NCI-H1092 (cell line): ENCODE data around the gene NDUFB10.
"Not testable (repeated sequence)": the region's sequence is repeated elsewhere in the genome, so short reads cannot be mapped to it uniquely, and the experiment has no call there.

ENCODE experiments used
- DNase-seq: peaks from one replicate; lab custom pipeline; 2025; lab: John Stamatoyannopoulos, UW

The NDUFB10 gene

GRCh38 chr16:1946495-1947368, 12.6 kb upstream of the NDUFB10 start:
- DNase-seq, result no peak

DNA sequence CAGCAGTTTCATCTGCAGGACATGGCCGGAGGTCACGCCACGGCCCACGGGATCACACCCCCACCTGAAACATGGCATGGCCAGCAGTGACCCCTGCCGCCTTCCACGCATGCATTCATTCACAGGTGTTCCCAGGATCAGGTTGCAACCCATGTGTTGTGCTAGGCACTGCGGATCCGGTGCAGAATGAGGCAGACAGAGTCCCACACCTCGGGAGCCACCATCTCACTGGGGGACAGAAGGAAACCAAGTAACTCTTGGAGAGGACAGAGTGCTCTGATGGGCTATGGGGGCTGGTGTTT, 12.0 kb upstream of the NDUFB10 start:
- DNase-seq, result no peak

- no peak for DNase-seq
Observed at GRCh38 chr16:1949507-1949906, 9.8 kb upstream of the NDUFB10 start.

GRCh38 chr16:1950047-1950446, 9.3 kb upstream of the NDUFB10 start:
- no peak for DNase-seq

- no peak for DNase-seq
Observed at GRCh38 chr16:1950559-1950958, 8.8 kb upstream of the NDUFB10 start.

- no peak for DNase-seq
Observed at GRCh38 chr16:1953734-1954133, 5.6 kb upstream of the NDUFB10 start.

- not testable (repeated sequence) for DNase-seq
Observed at GRCh38 chr16:1957434-1958142, 1.8 kb upstream of the NDUFB10 start.

GRCh38 chr16:1958143-1958491, 1.2 kb upstream of the NDUFB10 start:
- not testable (repeated sequence) for DNase-seq

DNA sequence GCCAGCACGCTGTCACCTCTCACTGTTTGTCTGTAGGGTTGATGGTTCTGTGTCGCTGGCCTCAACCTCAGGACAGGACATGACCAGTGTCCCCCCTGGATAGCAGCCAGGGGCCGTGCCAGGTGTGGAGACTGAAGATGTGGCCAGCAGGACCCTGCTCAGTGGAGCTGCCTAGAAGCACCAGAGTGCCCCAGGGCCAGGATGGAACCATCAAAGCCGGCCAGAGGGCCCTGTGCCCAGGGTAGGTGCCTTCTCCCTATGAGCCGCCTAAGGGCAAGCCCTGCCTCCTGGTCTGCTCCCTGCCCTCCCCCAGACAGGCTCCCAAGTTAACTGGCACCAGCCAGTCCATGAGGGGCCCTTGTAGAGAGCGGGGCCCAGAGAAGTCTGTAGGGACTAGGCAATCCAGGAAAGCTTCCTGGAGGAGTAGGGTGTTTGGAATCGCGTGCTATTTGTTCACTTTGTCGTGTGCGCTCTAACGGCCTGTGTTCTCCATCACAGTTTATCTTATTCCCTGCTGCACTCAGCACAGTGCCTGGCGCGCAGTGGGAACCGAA, 546 bp upstream of the NDUFB10 start:
- no peak for DNase-seq

DNA sequence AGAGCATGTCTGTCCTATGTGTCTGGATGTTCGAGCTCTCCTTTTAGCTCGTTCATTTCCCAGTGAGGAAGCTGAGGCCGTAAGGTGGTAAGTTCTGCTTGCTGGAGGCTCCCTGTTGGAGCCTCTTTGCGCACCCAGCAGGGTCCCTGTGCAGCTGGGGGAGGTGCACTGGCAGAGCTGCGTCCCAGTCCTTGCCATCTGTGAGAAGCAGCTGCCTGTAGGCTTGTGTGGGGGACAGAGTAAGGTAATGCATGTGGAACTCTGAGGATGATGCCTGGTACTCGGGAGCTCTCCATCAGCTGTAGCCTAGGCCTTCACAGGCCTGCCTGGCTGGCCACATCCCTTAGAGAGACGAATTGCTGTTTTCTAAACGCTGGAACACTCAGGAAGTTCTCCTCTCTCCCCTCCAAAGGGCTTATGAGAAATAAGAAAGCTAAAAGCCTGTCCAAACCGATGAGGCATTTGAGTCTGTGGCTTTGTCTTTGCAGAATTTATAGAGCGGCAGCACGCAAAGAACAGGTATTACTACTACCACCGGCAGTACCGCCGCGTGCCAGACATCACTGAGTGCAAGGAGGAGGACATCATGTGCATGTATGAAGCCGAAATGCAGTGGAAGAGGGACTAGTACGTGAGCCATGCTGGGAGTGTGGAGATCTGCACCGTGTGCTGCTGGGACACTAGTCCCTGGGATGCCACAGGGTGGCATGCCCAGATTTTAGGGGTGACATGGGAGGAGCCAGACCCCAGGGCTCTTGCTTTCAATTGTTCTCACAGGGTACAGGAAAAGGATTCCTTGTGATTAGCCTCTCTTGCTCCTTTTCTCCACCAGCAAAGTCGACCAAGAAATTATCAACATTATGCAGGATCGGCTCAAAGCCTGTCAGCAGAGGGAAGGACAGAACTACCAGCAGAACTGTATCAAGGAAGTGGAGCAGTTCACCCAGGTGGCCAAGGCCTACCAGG, 1.6 kb downstream of the NDUFB10 start:
- DNase-seq, result no peak

DNA sequence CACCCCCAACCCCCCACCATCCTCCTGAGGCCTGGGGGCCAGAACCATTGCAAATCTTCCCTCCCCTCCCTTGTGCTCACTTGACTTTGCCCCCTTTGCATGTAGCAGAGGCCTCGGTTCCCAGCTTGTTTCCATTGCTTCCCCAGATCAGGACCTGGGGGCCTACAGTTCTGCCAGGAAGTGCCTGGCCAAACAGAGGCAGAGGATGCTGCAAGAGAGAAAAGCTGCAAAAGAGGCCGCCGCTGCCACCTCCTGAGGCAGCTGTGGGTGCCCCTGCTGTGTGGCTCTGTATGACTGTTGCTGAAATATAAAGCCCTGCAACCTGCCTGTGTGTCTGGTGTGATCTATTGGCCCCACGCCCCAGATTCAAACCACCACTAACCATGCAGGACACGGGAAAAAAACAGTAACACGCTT, 2.3 kb downstream of the NDUFB10 start:
- DNase-seq, result no peak

DNA sequence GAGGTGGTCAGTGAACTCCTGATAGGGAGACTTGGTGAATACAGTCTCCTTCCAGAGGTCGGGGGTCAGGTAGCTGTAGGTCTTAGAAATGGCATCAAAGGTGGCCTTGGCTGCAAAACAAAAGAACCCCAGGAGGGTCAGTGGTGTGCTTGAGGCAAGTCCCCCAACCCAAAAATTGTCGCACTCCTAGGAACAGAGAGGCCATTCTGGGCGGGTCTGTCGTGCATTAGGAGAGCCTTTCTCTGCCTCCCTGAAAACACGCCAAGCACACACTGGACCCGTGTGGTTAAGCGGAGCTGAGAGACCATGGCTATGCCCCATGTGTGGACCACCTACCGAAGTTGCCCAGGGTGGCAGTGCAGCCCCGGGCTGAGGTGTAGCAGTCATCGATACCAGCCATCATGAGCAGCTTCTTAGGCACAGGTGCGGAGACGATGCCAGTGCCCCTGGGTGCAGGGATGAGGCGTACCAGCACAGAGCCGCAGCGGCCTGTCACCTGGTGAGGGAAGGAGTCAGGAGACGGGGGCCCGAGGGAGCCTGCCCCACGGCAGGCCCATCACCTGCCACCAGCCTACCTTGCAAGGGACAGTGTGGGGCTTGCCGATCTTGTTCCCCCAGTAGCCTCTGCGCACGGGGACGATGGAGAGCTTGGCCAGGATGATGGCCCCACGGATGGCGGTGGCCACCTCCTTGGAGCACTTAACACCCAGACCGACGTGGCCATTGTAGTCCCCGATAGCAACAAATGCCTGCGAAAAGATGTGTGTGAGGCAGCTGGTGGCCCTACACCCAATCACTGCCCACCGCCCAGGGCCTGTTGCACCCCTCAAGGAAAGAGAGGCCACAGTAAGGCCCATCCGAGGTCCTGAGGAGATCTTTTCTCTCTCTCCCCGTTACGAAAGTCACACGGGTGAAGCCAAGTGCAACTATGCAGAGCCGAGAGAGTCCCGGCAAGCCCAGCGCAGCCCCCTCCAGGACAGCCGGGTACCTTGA, 3.1 kb downstream of the NDUFB10 start:
- DNase-seq, result not testable (repeated sequence)

GRCh38 chr16:1963806-1964505, 4.6 kb downstream of the NDUFB10 start:
- DNase-seq, result no peak

- DNase-seq, result peak; percentile 99
Observed at GRCh38 chr16:1964506-1965395, 5.4 kb downstream of the NDUFB10 start, which contains the start of gene RPS2. Gene RPS2, minus strand, starts transcription at chr16:1964826. Its CDS starts 201 bp downstream, at chr16:1964625.

- no peak for DNase-seq
Observed at GRCh38 chr16:1965396-1966001, 6.2 kb downstream of the NDUFB10 start.

- no peak for DNase-seq
Observed at GRCh38 chr16:1966460-1966859, 7.1 kb downstream of the NDUFB10 start, which contains the start of gene RNF151. Gene RNF151, plus strand, starts transcription at chr16:1966856. Its CDS starts 26 bp downstream, at chr16:1966882.

DNA sequence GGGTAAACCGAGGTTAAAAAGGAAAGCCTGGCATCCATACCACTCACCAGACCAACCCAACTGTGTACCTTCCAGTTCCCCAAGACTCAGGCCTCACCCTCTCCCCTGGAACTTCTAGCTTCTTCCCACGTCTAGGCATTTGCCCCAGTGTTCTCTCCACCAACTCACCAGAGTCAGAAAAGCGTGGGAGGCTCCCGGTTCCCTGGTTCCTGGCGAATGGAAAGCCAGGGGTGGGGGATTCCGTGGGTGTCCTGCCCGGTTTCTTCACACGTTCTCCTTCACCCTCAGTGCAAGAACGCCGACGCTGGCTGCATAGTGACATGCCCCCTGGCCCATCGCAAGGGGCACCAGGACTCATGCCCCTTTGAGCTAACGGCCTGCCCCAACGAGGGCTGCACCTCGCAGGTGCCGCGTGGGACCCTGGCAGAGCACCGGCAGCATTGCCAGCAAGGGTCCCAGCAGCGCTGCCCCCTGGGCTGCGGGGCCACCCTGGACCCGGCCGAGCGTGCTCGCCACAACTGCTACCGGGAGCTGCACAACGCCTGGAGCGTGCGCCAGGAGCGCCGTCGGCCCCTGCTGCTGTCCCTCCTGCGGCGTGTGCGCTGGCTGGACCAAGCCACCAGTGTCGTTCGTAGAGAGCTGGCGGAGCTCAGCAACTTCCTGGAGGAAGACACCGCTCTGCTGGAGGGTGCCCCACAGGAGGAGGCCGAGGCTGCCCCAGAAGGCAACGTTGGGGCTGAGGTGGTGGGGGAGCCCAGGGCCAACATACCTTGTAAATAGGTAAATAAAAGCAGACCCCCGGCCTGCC, 9.0 kb downstream of the NDUFB10 start:
- no peak for DNase-seq
